CD4-positive, CD25-positive, alpha-beta regulatory T cell (primary cell): ENCODE measurements around the gene EIF3K. TPM values are rescaled to one million over a fixed set of nuclear protein-coding genes. Genes with fewer than 3 reads are reported as not detected.
"Not testable (repeated sequence)": the region's sequence is repeated elsewhere in the genome, so short reads cannot be mapped to it uniquely, and the experiment has no call there.

Experiments used
- ATAC-seq, 2 donors: fragments of 150-1000 bp; cut with Tn5 transposase; one replicate each; pipeline ENCODE4 v1.10.0; 2021; ENCODE audit warnings: low read depth in 2 of 2, moderate number of reproducible peaks in 2 of 2, moderate library complexity in 1 of 2
- DNase-seq, 3 donors: peaks; one replicate each; pipeline versions ENCODE4 v3.0.0 to v3.0.0-alpha.2; 2012 to 2022; ENCODE audit warnings: mixed read lengths in 1 of 3
- H3K27ac ChIP-seq: one replicate; pipeline ENCODE4 v1.7.0; 2013; ENCODE audit warnings: mild to moderate bottlenecking, low read length; ENCODE audit not compliant: insufficient read depth, poor library complexity, severe bottlenecking
- H3K27me3 ChIP-seq: one replicate; pipeline ENCODE4 v1.7.0; 2013; ENCODE audit warnings: low read length; ENCODE audit not compliant: control insufficient read depth, insufficient read depth
- H3K36me3 ChIP-seq: one replicate; pipeline ENCODE4 v1.7.0; 2013; ENCODE audit warnings: mild to moderate bottlenecking, low read length, moderate library complexity; ENCODE audit not compliant: control insufficient read depth, insufficient read depth
- H3K4me1 ChIP-seq: 2 replicates; pipeline ENCODE4 v1.7.0; 2013; ENCODE audit warnings: mild to moderate bottlenecking, low read length; ENCODE audit not compliant: insufficient read depth, control insufficient read depth, poor library complexity, severe bottlenecking
- H3K4me3 ChIP-seq: one replicate; pipeline ENCODE4 v1.7.0; 2013; ENCODE audit warnings: low read depth, mild to moderate bottlenecking, low read length, moderate library complexity
- H3K9me3 ChIP-seq, 2 experiments: 1 replicate in 1 of 2; 2 replicates in 1 of 2; pipeline ENCODE4 v1.7.0; 2013; ENCODE audit warnings: low read length in 2 of 2, mild to moderate bottlenecking in 1 of 2, moderate library complexity in 1 of 2; ENCODE audit not compliant: control insufficient read depth in 2 of 2
- H3K27ac Mint-ChIP-seq, 3 donors: one replicate each; pipeline ENCODE4 v1.8.0; 2020 to 2022; ENCODE audit warnings: mild to moderate bottlenecking in 3 of 3, mixed read lengths in 3 of 3, moderate library complexity in 2 of 3
- H3K27me3 Mint-ChIP-seq: one replicate; pipeline ENCODE4 v1.8.0; 2022; ENCODE audit warnings: mild to moderate bottlenecking, mixed read lengths
- H3K36me3 Mint-ChIP-seq: one replicate; pipeline ENCODE4 v1.8.0; 2020; ENCODE audit warnings: mixed read lengths
- H3K4me1 Mint-ChIP-seq, 4 donors: one replicate each; pipeline ENCODE4 v1.8.0; 2020 to 2022; ENCODE audit warnings: mixed read lengths in 4 of 4, mild to moderate bottlenecking in 1 of 4
- H3K4me3 Mint-ChIP-seq, 4 donors: one replicate each; pipeline ENCODE4 v1.8.0; 2020 to 2022; ENCODE audit warnings: mild to moderate bottlenecking in 4 of 4, mixed read lengths in 4 of 4, moderate library complexity in 3 of 4
- H3K9me3 Mint-ChIP-seq, 7 donors: one replicate each; pipeline ENCODE4 v1.8.0; 2020 to 2022; ENCODE audit warnings: mixed read lengths in 7 of 7, mild to moderate bottlenecking in 3 of 7, moderate library complexity in 2 of 7
- polyA plus RNA-seq, 4 donors: library from polyadenylated mRNA; unstranded; fragments of 300-500 nt; fragmentation: Illumina TruSeq; gene quantifications; one replicate each; pipeline ENCODE4 v1.2.3, GENCODE V29; 2021
- total RNA-seq: library from RNA; stranded (reverse); gene quantifications from one replicate; pipeline ENCODE4 v1.2.3, GENCODE V29; 2022

Gene EIF3K
- total and polyA plus RNA-seq, 5 donors from 2014 or later = 319 to 508 (median 474) TPM

GRCh38 chr19:38624822-38625221 lies 5.8 kb downstream of the EIF3K start:
- ATAC-seq (no peak), DNase-seq (no peak)
- no peak overlapping the region for H3K4me3 Mint-ChIP-seq
- Histone ChIP-seq H3K27me3 (no peaks in the 10 kb centered on the region), H3K4me3 (no peak overlapping the region), H3K4me1 (peaks cover 7% of the 10 kb centered on the region), H3K9me3 (no peaks in the 10 kb centered on the region), H3K27ac (no peak overlapping the region), H3K36me3 (peaks cover 78% of the 10 kb centered on the region)
- peaks cover 29% of the 10 kb centered on the region for H3K36me3 Mint-ChIP-seq
- H3K27me3 Mint-ChIP-seq = no peaks in the 10 kb centered on the region
- no peaks in the 10 kb centered on the region for H3K9me3 Mint-ChIP-seq
- H3K4me1 Mint-ChIP-seq = peaks cover 0 to 19% (median 6%) of the 10 kb centered on the region in 4 donors
- H3K27ac Mint-ChIP-seq = no peak overlapping the region

GRCh38 chr19:38626401-38626800 lies 7.4 kb downstream of the EIF3K start:
- Histone ChIP-seq H3K27ac (no peak overlapping the region), H3K4me3 (no peak overlapping the region), H3K36me3 (peaks cover 78% of the 10 kb centered on the region), H3K4me1 (no peaks in the 10 kb centered on the region), H3K9me3 (no peaks in the 10 kb centered on the region), H3K27me3 (no peaks in the 10 kb centered on the region)
- Mint-ChIP-seq H3K4me3 (peak overlapping the region in 2 of 4 donors; percentile 3 to 63), H3K27ac (no peak overlapping the region), H3K36me3 (peaks cover 33% of the 10 kb centered on the region), H3K4me1 (peaks cover 0 to 10% (median 3%) of the 10 kb centered on the region in 4 donors), H3K9me3 (no peaks in the 10 kb centered on the region), H3K27me3 (no peaks in the 10 kb centered on the region)
- ATAC-seq (no peak), DNase-seq (no peak)

GRCh38 chr19:38629568-38629967 lies 10.6 kb downstream of the EIF3K start:
- Histone ChIP-seq H3K4me1 (peaks cover 3% of the 10 kb centered on the region), H3K27me3 (no peaks in the 10 kb centered on the region), H3K9me3 (no peaks in the 10 kb centered on the region), H3K36me3 (peaks cover 65% of the 10 kb centered on the region), H3K4me3 (no peak overlapping the region), H3K27ac (no peak overlapping the region)
- Mint-ChIP-seq H3K27ac (no peak overlapping the region), H3K27me3 (no peaks in the 10 kb centered on the region), H3K4me3 (no peak overlapping the region), H3K36me3 (peaks cover 34% of the 10 kb centered on the region), H3K9me3 (no peaks in the 10 kb centered on the region), H3K4me1 (peaks cover 2 to 9% (median 5%) of the 10 kb centered on the region in 4 donors)
- no peak for ATAC-seq
- DNase-seq = no peak

GRCh38 chr19:38631301-38631700 lies 12.3 kb downstream of the EIF3K start:
- H3K9me3 Mint-ChIP-seq, H3K9me3 ChIP-seq, H3K4me3 Mint-ChIP-seq, DNase-seq, H3K27ac Mint-ChIP-seq, H3K27me3 ChIP-seq, H3K4me3 ChIP-seq, ATAC-seq, H3K27ac ChIP-seq, H3K27me3 Mint-ChIP-seq: not testable (repeated sequence)
- Mint-ChIP-seq H3K36me3 (peaks cover 33% of the 10 kb centered on the region), H3K4me1 (peaks cover 5 to 25% (median 11%) of the 10 kb centered on the region in 4 donors)
- H3K4me1 ChIP-seq = peaks cover 20% of the 10 kb centered on the region
- peaks cover 59% of the 10 kb centered on the region for H3K36me3 ChIP-seq

- not testable (repeated sequence) for H3K4me3 Mint-ChIP-seq, ATAC-seq, H3K9me3 Mint-ChIP-seq, H3K27me3 ChIP-seq, H3K9me3 ChIP-seq, H3K27ac ChIP-seq, H3K4me3 ChIP-seq, H3K27me3 Mint-ChIP-seq, DNase-seq
- H3K36me3 Mint-ChIP-seq = peaks cover 33% of the 10 kb centered on the region
- peak overlapping the region in 1 of 3 donors; percentile 52 for H3K27ac Mint-ChIP-seq
- Histone ChIP-seq H3K4me1 (peaks cover 26% of the 10 kb centered on the region), H3K36me3 (peaks cover 53% of the 10 kb centered on the region)
- peaks cover 9 to 31% (median 16%) of the 10 kb centered on the region in 4 donors for H3K4me1 Mint-ChIP-seq
These were observed 13.0 kb downstream of the EIF3K start for GRCh38 chr19:38631811-38632475.

GRCh38 chr19:38632476-38633213 lies 13.7 kb downstream of the EIF3K start:
- ATAC-seq (no peak), DNase-seq (no peak)
- Histone ChIP-seq H3K36me3 (peaks cover 47% of the 10 kb centered on the region), H3K27me3 (no peaks in the 10 kb centered on the region), H3K27ac (no peak overlapping the region), H3K9me3 (no peaks in the 10 kb centered on the region), H3K4me1 (peaks cover 32% of the 10 kb centered on the region), H3K4me3 (no peak overlapping the region)
- Mint-ChIP-seq H3K36me3 (peaks cover 31% of the 10 kb centered on the region), H3K27ac (peak overlapping the region in 1 of 3 donors; percentile 81), H3K27me3 (no peaks in the 10 kb centered on the region), H3K9me3 (no peaks in the 10 kb centered on the region), H3K4me3 (peak overlapping the region in 1 of 4 donors; percentile 15), H3K4me1 (peaks cover 11 to 38% (median 20%) of the 10 kb centered on the region in 4 donors)

- Mint-ChIP-seq H3K36me3 (peaks cover 22% of the 10 kb centered on the region), H3K4me3 (peak overlapping the region; percentile 2 to 73 (median 22)), H3K9me3 (no peaks in the 10 kb centered on the region), H3K27ac (peak overlapping the region; percentile 89 to 97 (median 92)), H3K27me3 (no peaks in the 10 kb centered on the region), H3K4me1 (peaks cover 11 to 39% (median 21%) of the 10 kb centered on the region in 4 donors)
- H3K36me3 ChIP-seq = peaks cover 28% of the 10 kb centered on the region
- H3K9me3 ChIP-seq = no peaks in the 10 kb centered on the region
- no peak overlapping the region for H3K4me3 ChIP-seq
- no peak for ATAC-seq
- H3K4me1 ChIP-seq = peaks cover 32% of the 10 kb centered on the region
- DNase-seq = peak; percentile 66 to 71 (median 67)
- no peaks in the 10 kb centered on the region for H3K27me3 ChIP-seq
- peak overlapping the region; percentile 37 for H3K27ac ChIP-seq
These were observed 15.9 kb downstream of the EIF3K start for GRCh38 chr19:38634757-38635482.
